IMR-90 (cell line): Measurements from ENCODE around the gene ARL10.

Source experiments
- BHLHE40 ChIP-seq: fragments of 150-350 bp; IDR thresholded peaks from 2 replicates; pipeline ENCODE4 v1.6.1; 2016; ENCODE audit warnings: mild to moderate bottlenecking, low read depth, low read length
- CTCF ChIP-seq: conservative IDR thresholded peaks from 2 replicates; pipeline ENCODE4 v1.5.1; 2012; ENCODE audit warnings: mild to moderate bottlenecking, low read depth, low read length, improper control_type of control experiment
- ELK1 ChIP-seq: fragments of 150-350 bp; IDR thresholded peaks from 2 replicates; pipeline ENCODE4 v1.6.1; 2016; ENCODE audit warnings: low read depth, mild to moderate bottlenecking, low read length, moderate library complexity, borderline replicate concordance
- MXI1 ChIP-seq: IDR thresholded peaks from 2 replicates; pipeline ENCODE4 v1.6.1; 2012; ENCODE audit warnings: low read depth, mild to moderate bottlenecking, low read length, moderate library complexity, borderline replicate concordance
- POLR2A ChIP-seq: IDR thresholded peaks from 2 replicates; pipeline ENCODE4 v1.6.1; 2012; ENCODE audit warnings: mild to moderate bottlenecking, low read depth, low read length
- RAD21 ChIP-seq: IDR thresholded peaks from 2 replicates; pipeline ENCODE4 v1.6.1; 2012; ENCODE audit warnings: low read length, improper control_type of control experiment
- RFX5 ChIP-seq: IDR thresholded peaks from 2 replicates; pipeline ENCODE4 v1.8.0; 2012; ENCODE audit warnings: low read depth, mild to moderate bottlenecking, low read length, moderate library complexity
- SMC3 ChIP-seq: fragments of 150-350 bp; IDR thresholded peaks from 2 replicates; pipeline ENCODE4 v1.6.1; 2016; ENCODE audit warnings: low read depth, mild to moderate bottlenecking, antibody characterized with exemption, low read length, moderate library complexity
- USF2 ChIP-seq: fragments of 150-350 bp; IDR thresholded peaks from 2 replicates; pipeline ENCODE4 v1.6.1; 2017; ENCODE audit warnings: mild to moderate bottlenecking, antibody characterized with exemption, low read length, low read depth

- TF ChIP-seq CTCF: no peak
- TF ChIP-seq POLR2A: no peak
- no peak for TF ChIP-seq USF2
- TF ChIP-seq RAD21: no peak
- TF ChIP-seq BHLHE40: no peak
- TF ChIP-seq RFX5: no peak
- no peak for TF ChIP-seq MXI1
- TF ChIP-seq ELK1: no peak
- no peak for TF ChIP-seq SMC3
These were observed 11.8 kb upstream of the ARL10 start for GRCh38 chr5:176353533-176353932.
